Liver (tissue), 9 donors: Measurements from ENCODE around the gene RNF220. TPM values are rescaled to one million over a fixed set of nuclear protein-coding genes. Genes with fewer than 3 reads are reported as not detected.

Experiments used
- DNase-seq: peaks from one replicate; pipeline ENCODE4 v3.0.0-alpha.2; 2017; ENCODE audit warnings: low spot score
- H3K27ac ChIP-seq, 2 donors: one replicate each; pipeline ENCODE4 v1.7.0; 2013; ENCODE audit warnings: inconsistent platforms in 2 of 2, low read length in 2 of 2, control low read depth in 1 of 2, low read depth in 1 of 2, mild to moderate bottlenecking in 1 of 2
- H3K27me3 ChIP-seq, 4 donors: one replicate each; pipeline versions ENCODE4 v1.6.1 to v1.7.0; 2013; ENCODE audit warnings: low read length in 3 of 4, inconsistent platforms in 1 of 4, mild to moderate bottlenecking in 1 of 4, moderate library complexity in 1 of 4; ENCODE audit not compliant: control insufficient read depth in 4 of 4, insufficient read depth in 4 of 4
- H3K36me3 ChIP-seq, 4 donors: one replicate each; pipeline versions ENCODE4 v1.6.1 to v1.7.0; 2013; ENCODE audit warnings: low read length in 3 of 4, mild to moderate bottlenecking in 3 of 4, low read depth in 1 of 4, moderate library complexity in 1 of 4; ENCODE audit not compliant: control insufficient read depth in 4 of 4, insufficient read depth in 3 of 4
- H3K4me1 ChIP-seq, 4 donors: one replicate each; pipeline versions ENCODE4 v1.6.1 to v1.7.0; 2013; ENCODE audit warnings: low read length in 3 of 4, mild to moderate bottlenecking in 3 of 4, moderate library complexity in 1 of 4; ENCODE audit not compliant: control insufficient read depth in 4 of 4, insufficient read depth in 4 of 4
- H3K4me3 ChIP-seq, 3 donors: one replicate each; pipeline versions ENCODE4 v1.6.1 to v1.7.0; 2013; ENCODE audit warnings: low read length in 3 of 3, control low read depth in 1 of 3, low read depth in 1 of 3, mild to moderate bottlenecking in 1 of 3
- H3K9ac ChIP-seq, 2 donors: one replicate each; pipeline ENCODE4 v1.7.0; 2013; ENCODE audit warnings: low read length in 2 of 2, mild to moderate bottlenecking in 2 of 2, moderate library complexity in 2 of 2, control low read depth in 1 of 2, low read depth in 1 of 2
- H3K9me3 ChIP-seq, 4 donors: one replicate each; pipeline versions ENCODE4 v1.6.1 to v1.7.0; 2013; ENCODE audit warnings: low read length in 3 of 4; ENCODE audit not compliant: control insufficient read depth in 4 of 4
- ATF3 ChIP-seq: IDR thresholded peaks from 2 replicates; pipeline ENCODE4 v1.6.1; 2016; ENCODE audit warnings: antibody characterized with exemption
- EGR1 ChIP-seq, 2 donors: IDR thresholded peaks; 2 replicates each; pipeline ENCODE4 v1.6.1; 2016 to 2018; ENCODE audit warnings: antibody characterized with exemption in 2 of 2, low read depth in 2 of 2
- FOXA1 ChIP-seq: IDR thresholded peaks from 2 replicates; pipeline ENCODE4 v1.6.1; 2016; ENCODE audit warnings: antibody characterized with exemption
- FOXA2 ChIP-seq: IDR thresholded peaks from 2 replicates; pipeline ENCODE4 v1.6.1; 2016; ENCODE audit warnings: antibody characterized with exemption
- GABPA ChIP-seq, 2 donors: IDR thresholded peaks in 1 of 2; conservative IDR thresholded peaks in 1 of 2; 2 replicates each; pipeline ENCODE4 v1.6.1; 2016; ENCODE audit warnings: antibody characterized with exemption in 2 of 2, mild to moderate bottlenecking in 1 of 2, moderate library complexity in 1 of 2
- HNF4A ChIP-seq, 2 donors: conservative IDR thresholded peaks; 2 replicates each; pipeline ENCODE4 v1.6.1; 2016; ENCODE audit warnings: antibody characterized with exemption in 2 of 2, mild to moderate bottlenecking in 2 of 2
- HNF4G ChIP-seq: IDR thresholded peaks from 2 replicates; pipeline ENCODE4 v1.6.1; 2016; ENCODE audit warnings: antibody characterized with exemption
- RAD21 ChIP-seq, 2 donors: IDR thresholded peaks; 2 replicates each; pipeline ENCODE4 v1.6.1; 2016; ENCODE audit warnings: antibody characterized with exemption in 2 of 2, mild to moderate bottlenecking in 2 of 2
- REST ChIP-seq: IDR thresholded peaks from 2 replicates; pipeline ENCODE4 v1.6.1; 2016; ENCODE audit warnings: antibody characterized with exemption, mild to moderate bottlenecking
- RXRA ChIP-seq, 2 donors: IDR thresholded peaks; 2 replicates each; pipeline ENCODE4 v1.6.1; 2017 to 2018; ENCODE audit warnings: antibody characterized with exemption in 2 of 2, mild to moderate bottlenecking in 1 of 2
- SP1 ChIP-seq: IDR thresholded peaks from 2 replicates; pipeline ENCODE4 v1.6.1; 2018; ENCODE audit warnings: antibody characterized with exemption, mild to moderate bottlenecking
- TAF1 ChIP-seq: conservative IDR thresholded peaks from 2 replicates; pipeline ENCODE4 v1.6.1; 2016; ENCODE audit warnings: antibody characterized with exemption, mild to moderate bottlenecking
- YY1 ChIP-seq: IDR thresholded peaks from 2 replicates; pipeline ENCODE4 v1.6.1; 2016; ENCODE audit warnings: antibody characterized with exemption, mild to moderate bottlenecking
- ZBTB33 ChIP-seq: IDR thresholded peaks from 2 replicates; pipeline ENCODE4 v1.6.1; 2016; ENCODE audit warnings: antibody characterized with exemption
- WGBS: extraction: QIAGEN DNeasy Blood & Tissue Kit; methylation state at CpG from one replicate; pipeline ENCODE4 v1.1.7; 2013; 5-methylcytosine and 5-hydroxymethylcytosine counted together
- polyA plus RNA-seq, 2 donors: library from polyadenylated mRNA; stranded (reverse) in 1 of 2; unstranded in 1 of 2; fragments of 200-250 nt in 1 of 2; fragments of >200 nt in 1 of 2; fragmentation: Nextera tagmentation in 1 of 2; extraction: Ambion mirVana in 1 of 2; gene quantifications; one replicate each; pipeline versions ENCODE4 v1.2.1 to v1.2.3, GENCODE V29; 2013 to 2015
- total RNA-seq, 2 donors: library from RNA; depleted of rRNA; stranded (reverse); fragments of >200 nt; gene quantifications; one replicate each; pipeline ENCODE4 v1.2.3, GENCODE V29; 2014
- donor health status: healthy.
- donor health status: healthy.
- donor health status: healthy.
- donor health status: healthy.
- donor health status: healthy.

RNF220 gene
- total and polyA plus RNA-seq, 4 donors, result 18.2 to 35.8 (median 26.1) TPM

- TF ChIP-seq HNF4G (no peak), HNF4A (conservative IDR thresholded peaks at IDR 0.05) (no peak), EGR1 (IDR thresholded peaks at IDR 0.05; ENCODE audit: low read depth in 2 of 2) (no peak), FOXA2 (no peak), GABPA (IDR thresholded peaks at IDR 0.05 in 1 of 2, conservative IDR thresholded peaks at IDR 0.05 in 1 of 2) (no peak), YY1 (no peak), SP1 (no peak), ZBTB33 (no peak), RXRA (IDR thresholded peaks at IDR 0.05) (no peak)
- no peaks in the 10 kb centered on the region for H3K36me3 ChIP-seq
- H3K4me3 ChIP-seq, result no peak overlapping the region
- H3K27me3 ChIP-seq, result peaks cover 0 to 1% (median 0%) of the 10 kb centered on the region in 4 donors
- WGBS, result 80% methylated on average over 3 of the region's 3 CpGs
- DNase-seq, result no peak
- no peak overlapping the region for H3K27ac ChIP-seq
- H3K9me3 ChIP-seq, result no peaks in the 10 kb centered on the region
- no peaks in the 10 kb centered on the region for H3K4me1 ChIP-seq
- H3K9ac ChIP-seq, result no peak overlapping the region
Measured at GRCh38 chr1:44511363-44511762, 106.3 kb downstream of the RNF220 start.

- Histone ChIP-seq H3K27ac (no peak overlapping the region), H3K4me3 (no peak overlapping the region), H3K27me3 (peaks cover 0 to 2% (median 0%) of the 10 kb centered on the region in 4 donors), H3K9ac (no peak overlapping the region), H3K9me3 (no peaks in the 10 kb centered on the region), H3K4me1 (no peaks in the 10 kb centered on the region), H3K36me3 (no peaks in the 10 kb centered on the region)
- TF ChIP-seq RAD21 (IDR thresholded peaks at IDR 0.05), result no peak
- TF ChIP-seq FOXA2, result no peak
- TF ChIP-seq ATF3, result no peak
- no peak for TF ChIP-seq REST
- no peak for TF ChIP-seq YY1
- no peak for TF ChIP-seq EGR1 (IDR thresholded peaks at IDR 0.05; ENCODE audit: low read depth in 2 of 2)
- TF ChIP-seq FOXA1, result no peak
- TF ChIP-seq TAF1, result no peak
- no peak for TF ChIP-seq HNF4G
- 67% methylated on average over 7 of the region's 7 CpGs for WGBS
- DNase-seq, result no peak
Measured at GRCh38 chr1:44511769-44512168, 106.7 kb downstream of the RNF220 start.
